K562 (cell line): ENCODE measurements around the gene SPATA33. TPM values are rescaled to one million over a fixed set of nuclear protein-coding genes. Genes with fewer than 3 reads are reported as not detected.

Experiments
- ARHGAP35 ChIP-seq: fragments of 450-650 bp; IDR thresholded peaks from 2 replicates; pipeline ENCODE4 v1.6.1; 2018; ENCODE audit not compliant: partially characterized antibody
- DMBX1 ChIP-seq: fragments of 250-450 bp; sonication (Bioruptor Pico); IDR thresholded peaks from 2 replicates; pipeline ENCODE4 v1.8.0; 2022; ENCODE audit warnings: inconsistent platforms, mild to moderate bottlenecking, moderate library complexity, borderline replicate concordance
- EZH2 ChIP-seq: IDR thresholded peaks from 2 replicates; pipeline ENCODE4 v1.6.1; 2012; ENCODE audit warnings: low read depth, mild to moderate bottlenecking, inconsistent platforms, low read length, borderline replicate concordance
- FOXM1 ChIP-seq, 2 experiments: fragments of 450-650 bp in 1 of 2; sonication (generic) in 1 of 2; formaldehyde crosslinking in 1 of 2; IDR thresholded peaks; 2 replicates each; pipeline versions ENCODE4 v1.6.1 to v1.9.0; 2017 to 2022; ENCODE audit warnings: low read depth in 2 of 2, mild to moderate bottlenecking in 2 of 2, missing genetic modification reagents in 1 of 2, moderate library complexity in 1 of 2
- HIVEP1 ChIP-seq: fragments of 250-450 bp; sonication (Bioruptor Pico); IDR thresholded peaks from 2 replicates; pipeline ENCODE4 v1.4.0; 2020; ENCODE audit warnings: mild to moderate bottlenecking
- MTA3 ChIP-seq: fragments of 450-650 bp; formaldehyde crosslinking; IDR thresholded peaks from 2 replicates; pipeline ENCODE4 v1.6.1; 2017; ENCODE audit warnings: mild to moderate bottlenecking, borderline replicate concordance
- NCOA6 ChIP-seq: fragments of 450-650 bp; IDR thresholded peaks from 2 replicates; pipeline ENCODE4 v1.6.1; 2017; ENCODE audit warnings: mild to moderate bottlenecking
- NFATC3 ChIP-seq: fragments of 450-650 bp; IDR thresholded peaks from 2 replicates; pipeline ENCODE4 v1.6.1; 2017; ENCODE audit warnings: mild to moderate bottlenecking
- PHF8 ChIP-seq: fragments of 200-600 bp; sonication (generic); IDR thresholded peaks from 2 replicates; pipeline ENCODE4 v1.6.1; 2012; ENCODE audit warnings: mixed run types, mild to moderate bottlenecking, inconsistent platforms, low read length, moderate library complexity, borderline replicate concordance
- RBM22 ChIP-seq: fragments of 200-400 bp; formaldehyde crosslinking; IDR thresholded peaks from 2 replicates; pipeline ENCODE4 v1.6.1; 2018; ENCODE audit warnings: low read length, low read depth; ENCODE audit not compliant: poor library complexity, severe bottlenecking
- TBL1XR1 ChIP-seq, 2 experiments: IDR thresholded peaks; 2 replicates each; pipeline ENCODE4 v1.6.1; 2012; ENCODE audit warnings: improper control_type of control experiment in 2 of 2, low read length in 2 of 2, mild to moderate bottlenecking in 1 of 2
- TOE1 ChIP-seq, 2 experiments: fragments of 450-650 bp in 1 of 2; sonication (generic) in 1 of 2; formaldehyde crosslinking in 1 of 2; IDR thresholded peaks; 2 replicates each; pipeline versions ENCODE4 v1.7.1 to v1.8.0; 2016 to 2022; ENCODE audit warnings: borderline replicate concordance in 2 of 2, mild to moderate bottlenecking in 2 of 2, antibody characterized with exemption in 1 of 2, inconsistent platforms in 1 of 2, low read depth in 1 of 2, missing genetic modification reagents in 1 of 2, moderate library complexity in 1 of 2
- XRCC5 ChIP-seq: fragments of 200-400 bp; formaldehyde crosslinking; IDR thresholded peaks from 2 replicates; pipeline ENCODE4 v1.6.1; 2017; ENCODE audit warnings: low read depth, mild to moderate bottlenecking, low read length
- ZBTB1 ChIP-seq: sonication (generic); formaldehyde crosslinking; IDR thresholded peaks from 2 replicates; pipeline ENCODE4 v1.8.1; 2023; ENCODE audit warnings: missing genetic modification reagents, low read depth, mild to moderate bottlenecking, borderline replicate concordance
- ZNF165 ChIP-seq: fragments of 250-450 bp; sonication (Bioruptor Pico); IDR thresholded peaks from 2 replicates; pipeline ENCODE4 v1.4.0; 2020; ENCODE audit warnings: borderline replicate concordance
- ZNF217 ChIP-seq: sonication (generic); formaldehyde crosslinking; IDR thresholded peaks from 2 replicates; pipeline ENCODE4 v1.8.0; 2022; ENCODE audit warnings: mild to moderate bottlenecking, missing genetic modification reagents
- ZNF695 ChIP-seq: fragments of 450-650 bp; formaldehyde crosslinking; IDR thresholded peaks from 2 replicates; pipeline ENCODE4 v1.4.0; 2020; ENCODE audit warnings: mild to moderate bottlenecking, moderate library complexity
- polyA plus RNA-seq, 8 experiments: library from polyadenylated mRNA; depleted of rRNA in 4 of 8; stranded (reverse) in 5 of 8; unstranded in 3 of 8; fragments of >200 nt; fragmentation: Nextera tagmentation in 2 of 8; fragmentation: Illumina TruSeq in 1 of 8; extraction: Ambion mirVana in 2 of 8; extraction: Trizol in 1 of 8; gene quantifications; 2 replicates each; pipeline versions ENCODE4 v1.2.1 to v1.2.3, GENCODE V29; 2011 to 2014; ENCODE audit warnings: inconsistent platforms in 1 of 8, missing spikeins in 1 of 8
- total RNA-seq, 7 experiments: library from RNA; depleted of rRNA in 6 of 7; stranded (reverse); fragments of >200 nt in 6 of 7; fragmentation: Illumina TruSeq in 2 of 7; extraction: Trizol in 2 of 7; gene quantifications; 2 replicates each; pipeline versions ENCODE4 v1.2.1 to v1.2.3, GENCODE V29; 2011 to 2021; ENCODE audit warnings: low replicate concordance in 1 of 7
- TF ChIP-seq, protein P1 (sequence below), 2 experiments: fragments of 450-650 bp; conservative IDR thresholded peaks; 2 replicates each; pipeline ENCODE4 v1.6.1; 2017; ENCODE audit warnings: mild to moderate bottlenecking in 2 of 2, moderate library complexity in 2 of 2
- TF ChIP-seq, protein P2 (sequence below): fragments of 250-450 bp; sonication (Bioruptor Pico); IDR thresholded peaks from 2 replicates; pipeline ENCODE4 v1.5.0; 2021
- TF ChIP-seq, protein P3 (sequence below): fragments of 450-650 bp; formaldehyde crosslinking; IDR thresholded peaks from 2 replicates; pipeline ENCODE4 v1.4.0; 2022; ENCODE audit warnings: mild to moderate bottlenecking, moderate library complexity
- TF ChIP-seq, protein P4 (sequence below): sonication (generic); formaldehyde crosslinking; IDR thresholded peaks from 2 replicates; pipeline ENCODE4 v1.8.0; 2023; ENCODE audit warnings: mild to moderate bottlenecking, missing genetic modification reagents

The SPATA33 gene
- total and polyA plus RNA-seq, 9 of the 15 experiments (the other 6 are each of a cell fraction or from before 2014, with no cell fraction given) = 4.0 to 20.0 (median 11.8) TPM

DNA sequence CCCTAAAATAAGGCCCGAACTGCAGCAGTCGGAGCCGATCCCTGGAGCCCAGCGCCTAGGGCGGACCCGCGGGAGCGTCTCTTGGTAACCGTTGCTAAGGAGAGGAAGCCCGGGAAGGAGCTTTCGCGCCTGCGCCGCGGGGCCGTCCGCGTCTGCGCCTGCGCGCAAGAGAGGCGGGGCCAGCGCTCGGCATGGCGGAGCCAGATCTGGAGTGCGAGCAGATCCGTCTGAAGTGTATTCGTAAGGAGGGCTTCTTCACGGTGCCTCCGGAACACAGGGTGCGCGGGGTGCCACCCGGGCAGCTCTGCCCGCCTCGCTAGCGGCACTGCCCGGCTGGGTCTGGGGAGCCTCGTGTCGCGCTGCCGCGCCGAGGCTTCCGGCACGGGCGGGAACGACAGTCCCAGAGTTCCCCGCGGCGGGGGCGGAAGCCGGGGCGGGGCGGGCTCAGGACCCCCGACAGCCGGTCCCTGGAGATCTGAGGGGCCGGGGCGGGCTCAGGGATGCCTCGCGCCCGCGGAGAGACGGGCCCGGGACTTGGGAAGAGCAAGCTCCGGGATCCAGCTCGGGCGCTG lies 29.0 kb downstream of the SPATA33 start, which contains the start of gene CDK10 (continued):
- TF ChIP-seq, protein P1, sequence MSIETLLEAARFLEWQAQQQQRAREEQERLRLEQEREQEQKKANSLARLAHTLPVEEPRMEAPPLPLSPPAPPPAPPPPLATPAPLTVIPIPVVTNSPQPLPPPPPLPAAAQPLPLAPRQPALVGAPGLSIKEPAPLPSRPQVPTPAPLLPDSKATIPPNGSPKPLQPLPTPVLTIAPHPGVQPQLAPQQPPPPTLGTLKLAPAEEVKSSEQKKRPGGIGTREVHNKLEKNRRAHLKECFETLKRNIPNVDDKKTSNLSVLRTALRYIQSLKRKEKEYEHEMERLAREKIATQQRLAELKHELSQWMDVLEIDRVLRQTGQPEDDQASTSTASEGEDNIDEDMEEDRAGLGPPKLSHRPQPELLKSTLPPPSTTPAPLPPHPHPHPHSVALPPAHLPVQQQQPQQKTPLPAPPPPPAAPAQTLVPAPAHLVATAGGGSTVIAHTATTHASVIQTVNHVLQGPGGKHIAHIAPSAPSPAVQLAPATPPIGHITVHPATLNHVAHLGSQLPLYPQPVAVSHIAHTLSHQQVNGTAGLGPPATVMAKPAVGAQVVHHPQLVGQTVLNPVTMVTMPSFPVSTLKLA (conservative IDR thresholded peaks at IDR 0.05) = peak; percentile 80 to 93
- no peak for TF ChIP-seq ARHGAP35
- TF ChIP-seq HIVEP1 (CRISPR knock-in tag) = no peak
- TF ChIP-seq TBL1XR1 (IDR thresholded peaks at IDR 0.05; ENCODE audit: low read length in 2 of 2) = no peak
- peak; percentile 99 for TF ChIP-seq RBM22
- peak; percentile 30; the same call in 1 of the 2 replicates for TF ChIP-seq MTA3
- no peak for TF ChIP-seq FOXM1 (IDR thresholded peaks at IDR 0.05; ENCODE audit: low read depth)
- TF ChIP-seq FOXM1 (CRISPR knock-in tag; IDR thresholded peaks at IDR 0.05; ENCODE audit: low read depth) = peak; percentile 37
- no peak for TF ChIP-seq ZBTB1 (CRISPR knock-in tag)
- TF ChIP-seq, protein P2, sequence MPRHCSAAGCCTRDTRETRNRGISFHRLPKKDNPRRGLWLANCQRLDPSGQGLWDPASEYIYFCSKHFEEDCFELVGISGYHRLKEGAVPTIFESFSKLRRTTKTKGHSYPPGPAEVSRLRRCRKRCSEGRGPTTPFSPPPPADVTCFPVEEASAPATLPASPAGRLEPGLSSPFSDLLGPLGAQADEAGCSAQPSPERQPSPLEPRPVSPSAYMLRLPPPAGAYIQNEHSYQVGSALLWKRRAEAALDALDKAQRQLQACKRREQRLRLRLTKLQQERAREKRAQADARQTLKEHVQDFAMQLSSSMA (CRISPR knock-in tag) = no peak
- TF ChIP-seq ZNF217 (CRISPR knock-in tag) = no peak
- no peak for TF ChIP-seq EZH2
- 0 out of 2 replicates have a peak, but pooled peaks have one; percentile 26 for TF ChIP-seq DMBX1
- TF ChIP-seq, protein P3, sequence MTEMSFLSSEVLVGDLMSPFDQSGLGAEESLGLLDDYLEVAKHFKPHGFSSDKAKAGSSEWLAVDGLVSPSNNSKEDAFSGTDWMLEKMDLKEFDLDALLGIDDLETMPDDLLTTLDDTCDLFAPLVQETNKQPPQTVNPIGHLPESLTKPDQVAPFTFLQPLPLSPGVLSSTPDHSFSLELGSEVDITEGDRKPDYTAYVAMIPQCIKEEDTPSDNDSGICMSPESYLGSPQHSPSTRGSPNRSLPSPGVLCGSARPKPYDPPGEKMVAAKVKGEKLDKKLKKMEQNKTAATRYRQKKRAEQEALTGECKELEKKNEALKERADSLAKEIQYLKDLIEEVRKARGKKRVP (CRISPR knock-in tag) = no peak
- TF ChIP-seq, protein P4, sequence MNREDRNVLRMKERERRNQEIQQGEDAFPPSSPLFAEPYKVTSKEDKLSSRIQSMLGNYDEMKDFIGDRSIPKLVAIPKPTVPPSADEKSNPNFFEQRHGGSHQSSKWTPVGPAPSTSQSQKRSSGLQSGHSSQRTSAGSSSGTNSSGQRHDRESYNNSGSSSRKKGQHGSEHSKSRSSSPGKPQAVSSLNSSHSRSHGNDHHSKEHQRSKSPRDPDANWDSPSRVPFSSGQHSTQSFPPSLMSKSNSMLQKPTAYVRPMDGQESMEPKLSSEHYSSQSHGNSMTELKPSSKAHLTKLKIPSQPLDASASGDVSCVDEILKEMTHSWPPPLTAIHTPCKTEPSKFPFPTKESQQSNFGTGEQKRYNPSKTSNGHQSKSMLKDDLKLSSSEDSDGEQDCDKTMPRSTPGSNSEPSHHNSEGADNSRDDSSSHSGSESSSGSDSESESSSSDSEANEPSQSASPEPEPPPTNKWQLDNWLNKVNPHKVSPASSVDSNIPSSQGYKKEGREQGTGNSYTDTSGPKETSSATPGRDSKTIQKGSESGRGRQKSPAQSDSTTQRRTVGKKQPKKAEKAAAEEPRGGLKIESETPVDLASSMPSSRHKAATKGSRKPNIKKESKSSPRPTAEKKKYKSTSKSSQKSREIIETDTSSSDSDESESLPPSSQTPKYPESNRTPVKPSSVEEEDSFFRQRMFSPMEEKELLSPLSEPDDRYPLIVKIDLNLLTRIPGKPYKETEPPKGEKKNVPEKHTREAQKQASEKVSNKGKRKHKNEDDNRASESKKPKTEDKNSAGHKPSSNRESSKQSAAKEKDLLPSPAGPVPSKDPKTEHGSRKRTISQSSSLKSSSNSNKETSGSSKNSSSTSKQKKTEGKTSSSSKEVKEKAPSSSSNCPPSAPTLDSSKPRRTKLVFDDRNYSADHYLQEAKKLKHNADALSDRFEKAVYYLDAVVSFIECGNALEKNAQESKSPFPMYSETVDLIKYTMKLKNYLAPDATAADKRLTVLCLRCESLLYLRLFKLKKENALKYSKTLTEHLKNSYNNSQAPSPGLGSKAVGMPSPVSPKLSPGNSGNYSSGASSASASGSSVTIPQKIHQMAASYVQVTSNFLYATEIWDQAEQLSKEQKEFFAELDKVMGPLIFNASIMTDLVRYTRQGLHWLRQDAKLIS (CRISPR knock-in tag) = no peak
- TF ChIP-seq NCOA6 = no peak
- TF ChIP-seq TOE1 (IDR thresholded peaks at IDR 0.05; ENCODE audit: borderline replicate concordance) = no peak
- no peak for TF ChIP-seq TOE1 (CRISPR knock-in tag; IDR thresholded peaks at IDR 0.05; ENCODE audit: borderline replicate concordance, low read depth)
- peak; percentile 92; the same call in 1 of the 2 replicates for TF ChIP-seq PHF8
- no peak for TF ChIP-seq XRCC5
- no peak for TF ChIP-seq ZNF165
- no peak for TF ChIP-seq NFATC3
- TF ChIP-seq ZNF695 (CRISPR knock-in tag) = no peak
